Stimulated activated memory B cell treated with anti-CD40 and anti-IgM and Interleukin-4, amounts not matched to agents 10 μg/mL and 1 μg/mL and 100 μg/mL, for 72 hours (primary cell): ENCODE results near the gene HS6ST1.

ENCODE experiments used
- ATAC-seq: fragments of 150-1000 bp; cut with Tn5 transposase; 2 replicates; pipeline ENCODE4 v1.10.0; 2021
- H3K27ac Mint-ChIP-seq: one replicate; pipeline ENCODE4 v1.8.0; 2022; ENCODE audit warnings: mild to moderate bottlenecking, mixed read lengths
- H3K27me3 Mint-ChIP-seq: one replicate; pipeline ENCODE4 v1.8.0; 2022; ENCODE audit warnings: mixed read lengths
- H3K36me3 Mint-ChIP-seq: one replicate; pipeline ENCODE4 v1.8.0; 2022; ENCODE audit warnings: mixed read lengths
- H3K4me1 Mint-ChIP-seq: one replicate; pipeline ENCODE4 v1.8.0; 2022; ENCODE audit warnings: mixed read lengths
- H3K4me3 Mint-ChIP-seq: one replicate; pipeline ENCODE4 v1.8.0; 2022; ENCODE audit warnings: mild to moderate bottlenecking, moderate library complexity, mixed read lengths
- H3K9me3 Mint-ChIP-seq: one replicate; pipeline ENCODE4 v1.8.0; 2022; ENCODE audit warnings: mixed read lengths

The HS6ST1 gene

GRCh38 chr2:128311216-128311754, 7.4 kb downstream of the HS6ST1 start:
- Mint-ChIP-seq H3K27me3 (no peaks in the 10 kb centered on the region), H3K36me3 (peaks cover 13% of the 10 kb centered on the region), H3K27ac (no peak overlapping the region), H3K4me1 (peaks cover 76% of the 10 kb centered on the region), H3K9me3 (no peaks in the 10 kb centered on the region), H3K4me3 (no peak overlapping the region)
- ATAC-seq = no peak

GRCh38 chr2:128310761-128311160, 7.9 kb downstream of the HS6ST1 start:
- H3K9me3 Mint-ChIP-seq = no peaks in the 10 kb centered on the region
- H3K27ac Mint-ChIP-seq = no peak overlapping the region
- no peak for ATAC-seq
- H3K4me3 Mint-ChIP-seq = no peak overlapping the region
- no peaks in the 10 kb centered on the region for H3K27me3 Mint-ChIP-seq
- peaks cover 13% of the 10 kb centered on the region for H3K36me3 Mint-ChIP-seq
- peaks cover 80% of the 10 kb centered on the region for H3K4me1 Mint-ChIP-seq

GRCh38 chr2:128310094-128310716, 8.5 kb downstream of the HS6ST1 start:
- peaks cover 81% of the 10 kb centered on the region for H3K4me1 Mint-ChIP-seq
- H3K4me3 Mint-ChIP-seq = no peak overlapping the region
- no peak overlapping the region for H3K27ac Mint-ChIP-seq
- H3K27me3 Mint-ChIP-seq = no peaks in the 10 kb centered on the region
- H3K9me3 Mint-ChIP-seq = no peaks in the 10 kb centered on the region
- ATAC-seq = no peak
- H3K36me3 Mint-ChIP-seq = peaks cover 9% of the 10 kb centered on the region

- Mint-ChIP-seq H3K36me3 (peaks cover 6% of the 10 kb centered on the region), H3K4me1 (peaks cover 78% of the 10 kb centered on the region), H3K27ac (no peak overlapping the region), H3K9me3 (no peaks in the 10 kb centered on the region), H3K27me3 (no peaks in the 10 kb centered on the region), H3K4me3 (no peak overlapping the region)
- no peak for ATAC-seq
These were observed 9.2 kb downstream of the HS6ST1 start for GRCh38 chr2:128309280-128310093.

GRCh38 chr2:128308889-128309279, 9.8 kb downstream of the HS6ST1 start:
- Mint-ChIP-seq H3K4me1 (peaks cover 78% of the 10 kb centered on the region), H3K27ac (no peak overlapping the region)

GRCh38 chr2:128308284-128308731, 10.4 kb downstream of the HS6ST1 start:
- Mint-ChIP-seq H3K27me3 (no peaks in the 10 kb centered on the region), H3K9me3 (no peaks in the 10 kb centered on the region), H3K4me3 (no peak overlapping the region), H3K36me3 (no peaks in the 10 kb centered on the region), H3K4me1 (peaks cover 79% of the 10 kb centered on the region), H3K27ac (no peak overlapping the region)
- no peak for ATAC-seq

More at GRCh38 chr2:128308889-128309279, 9.8 kb downstream of the HS6ST1 start:
- Mint-ChIP-seq H3K9me3 (no peaks in the 10 kb centered on the region), H3K27me3 (no peaks in the 10 kb centered on the region), H3K4me3 (no peak overlapping the region), H3K36me3 (no peaks in the 10 kb centered on the region)
- no peak for ATAC-seq

GRCh38 chr2:128307595-128307994, 11.1 kb downstream of the HS6ST1 start:
- Mint-ChIP-seq H3K4me3 (no peak overlapping the region), H3K4me1 (peaks cover 82% of the 10 kb centered on the region), H3K9me3 (no peaks in the 10 kb centered on the region), H3K27ac (no peak overlapping the region), H3K27me3 (no peaks in the 10 kb centered on the region), H3K36me3 (peaks cover 6% of the 10 kb centered on the region)
- no peak for ATAC-seq

GRCh38 chr2:128306931-128307460, 11.7 kb downstream of the HS6ST1 start:
- ATAC-seq = no peak
- peaks cover 78% of the 10 kb centered on the region for H3K4me1 Mint-ChIP-seq
- no peak overlapping the region for H3K27ac Mint-ChIP-seq
- H3K27me3 Mint-ChIP-seq = no peaks in the 10 kb centered on the region
- no peaks in the 10 kb centered on the region for H3K9me3 Mint-ChIP-seq
- peaks cover 9% of the 10 kb centered on the region for H3K36me3 Mint-ChIP-seq
- no peak overlapping the region for H3K4me3 Mint-ChIP-seq

- peaks cover 9% of the 10 kb centered on the region for H3K36me3 Mint-ChIP-seq
- H3K9me3 Mint-ChIP-seq = no peaks in the 10 kb centered on the region
- H3K4me1 Mint-ChIP-seq = peaks cover 73% of the 10 kb centered on the region
- H3K4me3 Mint-ChIP-seq = no peak overlapping the region
- no peaks in the 10 kb centered on the region for H3K27me3 Mint-ChIP-seq
- ATAC-seq = no peak
- H3K27ac Mint-ChIP-seq = no peak overlapping the region
These were observed 12.4 kb downstream of the HS6ST1 start for GRCh38 chr2:128306081-128306930.

- Mint-ChIP-seq H3K9me3 (no peaks in the 10 kb centered on the region), H3K4me1 (peaks cover 66% of the 10 kb centered on the region), H3K4me3 (no peak overlapping the region), H3K27me3 (no peaks in the 10 kb centered on the region), H3K27ac (no peak overlapping the region), H3K36me3 (peaks cover 9% of the 10 kb centered on the region)
- ATAC-seq = peak; percentile 81
These were observed 13.1 kb downstream of the HS6ST1 start for GRCh38 chr2:128305555-128306080.

GRCh38 chr2:128304715-128305554, 13.7 kb downstream of the HS6ST1 start:
- Mint-ChIP-seq H3K27me3 (no peaks in the 10 kb centered on the region), H3K9me3 (no peaks in the 10 kb centered on the region), H3K27ac (no peak overlapping the region), H3K4me1 (peaks cover 64% of the 10 kb centered on the region), H3K36me3 (peaks cover 9% of the 10 kb centered on the region), H3K4me3 (no peak overlapping the region)
- no peak for ATAC-seq

GRCh38 chr2:128304330-128304714, 14.3 kb downstream of the HS6ST1 start:
- H3K36me3 Mint-ChIP-seq = peaks cover 10% of the 10 kb centered on the region
- no peaks in the 10 kb centered on the region for H3K9me3 Mint-ChIP-seq
- no peak for ATAC-seq
- H3K27me3 Mint-ChIP-seq = no peaks in the 10 kb centered on the region
- H3K4me1 Mint-ChIP-seq = peaks cover 58% of the 10 kb centered on the region
- no peak overlapping the region for H3K27ac Mint-ChIP-seq
- H3K4me3 Mint-ChIP-seq = no peak overlapping the region

- Mint-ChIP-seq H3K36me3 (peaks cover 13% of the 10 kb centered on the region), H3K9me3 (no peaks in the 10 kb centered on the region), H3K4me1 (peaks cover 54% of the 10 kb centered on the region), H3K27ac (no peak overlapping the region), H3K27me3 (no peaks in the 10 kb centered on the region), H3K4me3 (no peak overlapping the region)
- no peak for ATAC-seq
These were observed 14.8 kb downstream of the HS6ST1 start for GRCh38 chr2:128303911-128304310.
